GM23338 (cell line): ENCODE data around the gene ZNF519.

Source experiments
- POLR2AphosphoS5 ChIP-seq: IDR thresholded peaks from 2 replicates; pipeline ENCODE4 v1.6.1; 2016; ENCODE audit warnings: antibody characterized with exemption, low read depth
- TF ChIP-seq, protein P1 (sequence below), 2 experiments: fragments of 200-600 bp in 1 of 2; sonication (generic) in 1 of 2; conservative IDR thresholded peaks; 2 replicates each; pipeline versions ENCODE4 v1.5.1 to v1.6.1; 2016 to 2017; ENCODE audit warnings: antibody characterized with exemption in 2 of 2, low read depth in 2 of 2, mild to moderate bottlenecking in 2 of 2, moderate library complexity in 1 of 2
- TF ChIP-seq, protein P2 (sequence below): IDR thresholded peaks from one replicate; pipeline ENCODE4 v1.6.1; 2018; ENCODE audit warnings: antibody characterized with exemption; ENCODE audit not compliant: unreplicated experiment

DNA sequence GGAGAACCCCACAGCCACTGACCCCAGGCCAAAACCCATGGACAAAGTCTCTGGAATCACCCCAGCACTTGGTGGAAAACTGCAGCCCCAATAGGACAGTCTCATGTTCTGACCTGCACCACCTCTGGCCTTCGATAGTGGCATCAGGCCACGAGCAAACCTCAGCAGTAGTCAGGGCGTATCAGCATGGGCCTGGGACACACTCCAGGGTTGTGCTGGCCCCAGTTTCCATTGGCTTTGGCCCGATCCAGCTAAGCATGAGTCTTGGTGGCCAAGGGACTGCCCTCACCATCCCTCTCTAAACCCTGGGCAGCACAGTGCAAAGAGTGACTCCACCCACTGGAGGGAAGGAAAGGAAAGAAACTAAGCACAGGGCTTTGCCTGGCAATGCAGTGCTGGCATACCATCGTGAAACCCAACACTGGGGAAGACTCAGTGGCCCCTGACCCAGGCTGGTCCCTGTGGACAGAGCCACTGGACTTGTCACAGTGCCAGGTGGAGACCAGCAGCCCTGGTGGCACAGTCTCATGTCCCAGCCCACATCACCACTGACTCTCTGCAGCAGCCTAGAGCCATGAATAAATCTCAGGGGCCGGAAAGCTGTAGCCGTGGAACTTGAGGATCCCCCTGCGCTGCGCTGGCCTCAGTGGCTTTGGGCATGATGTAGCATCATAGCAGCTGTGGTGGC lies 46.3 kb downstream of the ZNF519 start:
- TF ChIP-seq, protein P1, sequence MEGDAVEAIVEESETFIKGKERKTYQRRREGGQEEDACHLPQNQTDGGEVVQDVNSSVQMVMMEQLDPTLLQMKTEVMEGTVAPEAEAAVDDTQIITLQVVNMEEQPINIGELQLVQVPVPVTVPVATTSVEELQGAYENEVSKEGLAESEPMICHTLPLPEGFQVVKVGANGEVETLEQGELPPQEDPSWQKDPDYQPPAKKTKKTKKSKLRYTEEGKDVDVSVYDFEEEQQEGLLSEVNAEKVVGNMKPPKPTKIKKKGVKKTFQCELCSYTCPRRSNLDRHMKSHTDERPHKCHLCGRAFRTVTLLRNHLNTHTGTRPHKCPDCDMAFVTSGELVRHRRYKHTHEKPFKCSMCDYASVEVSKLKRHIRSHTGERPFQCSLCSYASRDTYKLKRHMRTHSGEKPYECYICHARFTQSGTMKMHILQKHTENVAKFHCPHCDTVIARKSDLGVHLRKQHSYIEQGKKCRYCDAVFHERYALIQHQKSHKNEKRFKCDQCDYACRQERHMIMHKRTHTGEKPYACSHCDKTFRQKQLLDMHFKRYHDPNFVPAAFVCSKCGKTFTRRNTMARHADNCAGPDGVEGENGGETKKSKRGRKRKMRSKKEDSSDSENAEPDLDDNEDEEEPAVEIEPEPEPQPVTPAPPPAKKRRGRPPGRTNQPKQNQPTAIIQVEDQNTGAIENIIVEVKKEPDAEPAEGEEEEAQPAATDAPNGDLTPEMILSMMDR (conservative IDR thresholded peaks at IDR 0.05; ENCODE audit: low read depth in 2 of 2) = no peak
- no peak for TF ChIP-seq POLR2AphosphoS5
- TF ChIP-seq, protein P2, sequence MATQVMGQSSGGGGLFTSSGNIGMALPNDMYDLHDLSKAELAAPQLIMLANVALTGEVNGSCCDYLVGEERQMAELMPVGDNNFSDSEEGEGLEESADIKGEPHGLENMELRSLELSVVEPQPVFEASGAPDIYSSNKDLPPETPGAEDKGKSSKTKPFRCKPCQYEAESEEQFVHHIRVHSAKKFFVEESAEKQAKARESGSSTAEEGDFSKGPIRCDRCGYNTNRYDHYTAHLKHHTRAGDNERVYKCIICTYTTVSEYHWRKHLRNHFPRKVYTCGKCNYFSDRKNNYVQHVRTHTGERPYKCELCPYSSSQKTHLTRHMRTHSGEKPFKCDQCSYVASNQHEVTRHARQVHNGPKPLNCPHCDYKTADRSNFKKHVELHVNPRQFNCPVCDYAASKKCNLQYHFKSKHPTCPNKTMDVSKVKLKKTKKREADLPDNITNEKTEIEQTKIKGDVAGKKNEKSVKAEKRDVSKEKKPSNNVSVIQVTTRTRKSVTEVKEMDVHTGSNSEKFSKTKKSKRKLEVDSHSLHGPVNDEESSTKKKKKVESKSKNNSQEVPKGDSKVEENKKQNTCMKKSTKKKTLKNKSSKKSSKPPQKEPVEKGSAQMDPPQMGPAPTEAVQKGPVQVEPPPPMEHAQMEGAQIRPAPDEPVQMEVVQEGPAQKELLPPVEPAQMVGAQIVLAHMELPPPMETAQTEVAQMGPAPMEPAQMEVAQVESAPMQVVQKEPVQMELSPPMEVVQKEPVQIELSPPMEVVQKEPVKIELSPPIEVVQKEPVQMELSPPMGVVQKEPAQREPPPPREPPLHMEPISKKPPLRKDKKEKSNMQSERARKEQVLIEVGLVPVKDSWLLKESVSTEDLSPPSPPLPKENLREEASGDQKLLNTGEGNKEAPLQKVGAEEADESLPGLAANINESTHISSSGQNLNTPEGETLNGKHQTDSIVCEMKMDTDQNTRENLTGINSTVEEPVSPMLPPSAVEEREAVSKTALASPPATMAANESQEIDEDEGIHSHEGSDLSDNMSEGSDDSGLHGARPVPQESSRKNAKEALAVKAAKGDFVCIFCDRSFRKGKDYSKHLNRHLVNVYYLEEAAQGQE = no peak
